Stimulated activated CD8-positive, alpha-beta memory T cell treated with anti-CD3 and anti-CD28 coated beads, Interleukin-4, amount 100 ng/mL, for 48 hours (primary cell): Measurements from ENCODE around the gene GSC2.

Experiments used
- DNase-seq: peaks from one replicate; pipeline ENCODE4 v3.0.0-alpha.2; 2020

The GSC2 gene

DNA sequence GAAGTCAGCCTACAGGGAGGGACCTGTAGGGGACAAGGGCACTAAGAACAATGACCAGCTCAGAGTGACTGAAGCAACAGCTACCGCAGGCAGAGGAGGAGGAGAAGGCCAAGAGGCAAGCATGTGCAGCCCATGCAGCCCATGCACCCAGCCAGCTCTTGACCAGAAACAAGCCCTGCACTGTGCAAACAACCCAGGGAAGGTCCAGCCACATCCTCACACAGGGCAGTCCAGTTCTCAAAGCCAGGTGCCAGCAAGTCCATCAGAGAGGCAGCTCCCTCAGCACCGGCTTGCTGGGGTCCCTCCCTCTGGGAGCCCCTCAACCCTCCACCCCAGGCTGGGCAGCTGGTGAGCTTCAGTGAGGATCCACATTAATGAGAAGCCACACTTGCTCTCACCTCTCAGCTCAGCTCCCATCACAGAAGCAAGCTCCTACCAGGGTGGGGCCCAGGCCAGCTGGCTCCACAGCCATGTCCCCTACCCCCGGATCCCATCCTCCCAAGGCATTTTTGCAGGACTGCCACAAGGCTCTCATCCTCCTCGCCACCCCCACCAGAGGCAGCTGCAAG lies 35.0 kb downstream of the GSC2 start:
- no peak for DNase-seq

DNA sequence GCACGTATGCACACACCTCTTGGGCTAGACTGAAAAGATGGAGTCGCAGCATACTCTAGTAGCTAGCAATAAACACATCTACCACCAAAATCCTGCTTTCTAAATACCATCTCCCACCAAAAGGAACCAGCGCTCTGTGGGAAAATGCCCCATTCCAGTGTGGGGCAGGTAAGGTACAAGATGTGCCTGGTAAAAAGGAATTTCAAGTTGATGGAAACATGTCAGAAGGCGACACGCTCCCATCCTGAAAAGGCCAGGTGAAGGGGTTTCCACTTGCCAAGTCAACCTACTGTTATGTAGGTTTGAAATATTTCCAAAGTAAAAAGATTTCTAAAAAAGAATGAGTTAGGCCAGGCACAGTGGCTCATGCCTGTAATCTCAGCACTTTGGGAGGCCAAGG lies 36.7 kb downstream of the GSC2 start:
- no peak for DNase-seq

DNA sequence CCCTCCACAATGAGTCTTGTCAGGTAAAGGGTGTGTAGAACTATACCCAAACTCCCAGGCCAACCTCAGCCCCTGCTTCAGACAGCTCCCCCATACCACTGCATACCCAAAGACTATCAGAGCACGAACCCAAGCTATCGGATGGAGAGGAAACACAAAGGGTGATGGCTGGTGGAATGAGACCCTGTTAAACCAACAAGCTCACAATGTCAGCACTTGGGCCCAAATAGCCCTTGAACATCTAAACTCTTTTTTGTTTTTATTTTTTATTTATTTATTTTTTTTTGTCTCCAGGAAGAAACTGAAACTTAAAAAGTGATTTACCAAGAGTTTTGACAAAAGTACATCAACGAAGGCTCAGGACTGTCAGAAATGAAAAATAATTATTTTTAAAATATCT lies 38.5 kb downstream of the GSC2 start:
- DNase-seq = no peak

DNA sequence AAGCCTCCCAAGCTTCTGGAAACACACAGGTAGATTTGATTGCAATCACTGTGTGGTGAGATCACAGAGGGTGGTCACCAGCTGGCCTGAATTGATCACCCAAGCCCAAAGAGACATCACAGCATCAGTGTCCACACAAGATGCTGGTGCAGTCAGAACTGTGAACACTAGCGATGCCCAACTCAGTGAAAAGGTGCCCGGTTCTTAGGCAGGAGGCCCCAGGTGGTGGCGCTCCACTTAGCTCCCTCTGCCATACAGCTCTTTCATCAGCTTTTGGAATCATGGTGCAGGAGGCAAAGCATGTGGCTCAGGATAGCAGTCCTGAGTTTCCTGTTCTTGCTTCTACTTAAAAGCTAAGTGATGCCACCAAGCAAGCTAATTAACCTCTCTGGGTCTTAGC lies 39.0 kb downstream of the GSC2 start:
- DNase-seq = no peak

DNA sequence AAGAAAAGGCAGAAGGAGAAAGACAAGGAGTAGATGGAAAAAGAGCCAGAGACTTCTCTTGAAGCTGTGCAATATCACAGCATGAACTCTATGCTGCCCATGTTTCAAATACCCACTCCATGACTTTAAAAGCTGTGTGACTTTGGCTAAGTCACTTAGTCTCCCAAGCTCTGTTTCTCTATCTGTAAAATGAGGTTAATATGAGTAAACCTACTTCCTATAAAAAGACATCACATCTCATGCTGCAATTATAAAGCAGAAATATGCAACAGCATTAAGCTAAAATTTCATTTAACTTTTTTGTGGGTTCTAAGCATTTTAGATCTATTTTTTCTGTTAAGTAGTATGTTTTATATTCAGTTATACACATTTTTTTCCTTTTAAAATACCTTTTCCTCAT lies 39.4 kb downstream of the GSC2 start:
- DNase-seq = no peak

DNA sequence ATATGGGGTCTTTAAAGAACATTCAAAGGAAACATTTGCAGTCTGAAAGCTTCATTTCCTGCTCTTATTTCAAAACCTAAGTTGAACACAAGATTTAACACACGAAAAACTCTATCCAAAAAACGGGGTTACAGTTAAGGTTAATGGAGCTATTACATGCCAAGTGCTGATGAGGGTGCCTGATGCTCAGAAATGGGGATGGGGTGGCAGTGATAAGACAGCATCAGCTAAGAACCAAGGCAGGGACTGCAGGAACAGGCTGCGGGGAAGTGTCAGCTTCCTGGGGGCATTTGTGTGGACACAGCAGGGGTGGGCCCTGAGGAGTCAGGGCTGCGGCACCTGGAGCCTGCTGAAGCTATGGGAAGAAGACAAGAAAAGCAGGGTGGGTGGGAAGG lies 40.0 kb downstream of the GSC2 start:
- no peak for DNase-seq

DNA sequence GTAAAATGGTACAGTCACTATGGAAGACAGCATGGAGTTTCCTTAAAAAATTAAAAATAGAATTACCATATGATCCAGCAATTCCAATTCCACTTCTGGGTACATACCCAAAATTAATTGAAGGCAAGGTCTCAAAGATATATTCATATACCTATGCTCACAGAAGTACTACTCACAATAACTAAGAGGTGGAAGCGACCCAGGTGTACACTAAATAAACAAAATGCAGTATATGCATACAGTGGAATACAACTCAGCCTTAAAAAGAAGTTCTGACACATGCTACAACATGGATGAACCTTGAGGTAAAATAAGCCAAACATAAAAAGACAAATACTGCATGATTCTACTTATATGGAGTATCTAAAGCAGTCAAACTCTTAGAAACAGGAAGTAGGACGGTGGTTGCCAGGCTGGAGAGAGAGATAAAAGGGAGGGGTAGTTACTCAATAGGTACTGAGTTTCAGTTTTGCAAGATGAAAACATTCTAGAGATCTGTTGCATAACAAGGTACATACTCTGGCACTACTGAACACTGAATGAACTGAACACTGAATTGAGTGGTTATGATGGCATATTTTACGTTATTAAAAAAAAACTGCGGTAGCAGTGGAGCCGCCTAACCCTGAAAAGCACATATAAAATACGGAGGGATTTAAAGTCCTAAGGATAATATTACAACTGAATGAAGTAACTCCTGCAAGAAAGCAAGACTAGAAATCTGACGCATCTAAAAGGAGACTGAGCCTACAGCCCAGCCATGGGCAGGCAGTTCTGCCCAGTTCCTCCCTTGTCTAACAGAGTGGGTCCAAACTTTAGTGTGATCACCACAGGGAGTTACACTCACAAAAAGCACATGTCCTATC lies 40.7 kb downstream of the GSC2 start:
- DNase-seq = no peak

DNA sequence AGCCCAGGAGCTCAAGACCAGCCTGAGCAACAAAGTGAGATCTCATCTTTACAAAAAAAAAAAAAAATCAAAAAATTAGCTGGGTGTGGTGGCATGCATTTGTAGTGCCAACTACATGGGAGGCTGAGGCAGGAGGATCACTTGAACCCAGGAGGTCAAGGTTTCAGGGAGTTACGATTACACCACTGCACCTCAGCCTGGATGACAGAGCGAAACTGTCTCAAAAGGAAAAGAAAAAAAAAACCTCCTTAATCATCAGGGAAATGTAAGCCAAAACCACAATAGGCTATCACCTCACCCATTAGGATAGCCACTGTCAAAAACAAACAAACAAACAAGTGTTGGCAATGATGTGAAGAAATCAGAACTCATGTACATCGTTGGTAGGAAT lies 41.3 kb downstream of the GSC2 start:
- no peak for DNase-seq

DNA sequence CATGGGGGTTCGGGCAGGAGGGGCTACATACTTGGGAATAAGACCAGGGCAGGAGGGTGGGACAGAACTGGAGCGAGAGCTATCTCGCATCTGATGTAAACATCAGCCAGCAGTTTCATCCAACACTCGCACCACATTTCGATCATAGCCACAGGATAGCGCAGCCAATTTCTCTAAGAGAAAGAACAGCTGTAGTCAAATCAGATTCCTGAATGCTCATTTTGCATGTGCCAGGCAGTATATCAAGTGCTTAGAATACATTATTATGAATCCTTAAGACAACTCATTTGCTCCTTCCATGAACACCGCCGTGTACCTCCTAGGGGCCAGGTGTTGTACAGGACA lies 42.4 kb downstream of the GSC2 start:
- DNase-seq = no peak

DNA sequence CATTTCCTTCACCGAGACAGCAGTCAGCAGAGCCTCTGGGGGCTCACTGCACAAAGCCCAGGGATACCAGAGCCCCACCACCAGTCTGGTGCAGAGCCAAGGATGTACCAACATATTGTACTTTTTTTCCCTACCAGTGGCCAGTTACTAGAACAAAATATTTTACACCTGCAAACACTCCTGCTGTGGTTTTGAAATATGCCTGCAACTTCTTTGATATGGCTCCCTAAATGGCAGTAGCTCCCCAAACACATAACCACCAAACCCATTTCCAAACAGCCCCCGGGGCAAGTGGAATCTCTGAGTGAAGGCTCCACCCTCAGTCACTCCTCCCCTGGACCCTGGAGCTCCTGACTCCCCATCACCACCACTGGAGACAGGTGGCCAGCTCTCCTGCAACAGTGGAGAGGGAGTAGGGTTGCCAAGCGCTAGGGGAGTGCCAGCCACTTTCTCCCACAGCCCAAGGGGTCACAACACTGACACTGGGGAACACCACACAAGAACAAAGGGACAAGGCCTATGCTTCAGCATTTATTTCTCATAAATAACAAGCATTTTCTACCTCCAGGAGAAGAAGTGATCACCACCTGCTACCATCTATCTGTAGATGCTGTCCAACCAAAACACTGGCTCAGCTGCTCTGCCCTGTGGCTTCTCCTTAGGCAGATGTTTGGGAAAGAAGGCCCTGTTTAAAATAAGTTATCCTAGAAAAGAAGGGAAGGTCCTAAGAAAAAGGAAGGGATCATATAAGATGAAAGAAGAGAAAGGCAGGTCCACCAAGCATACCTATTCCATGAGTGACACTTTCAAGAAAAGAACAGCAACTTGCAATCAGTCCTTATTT lies 43.0 kb downstream of the GSC2 start:
- DNase-seq = no peak

DNA sequence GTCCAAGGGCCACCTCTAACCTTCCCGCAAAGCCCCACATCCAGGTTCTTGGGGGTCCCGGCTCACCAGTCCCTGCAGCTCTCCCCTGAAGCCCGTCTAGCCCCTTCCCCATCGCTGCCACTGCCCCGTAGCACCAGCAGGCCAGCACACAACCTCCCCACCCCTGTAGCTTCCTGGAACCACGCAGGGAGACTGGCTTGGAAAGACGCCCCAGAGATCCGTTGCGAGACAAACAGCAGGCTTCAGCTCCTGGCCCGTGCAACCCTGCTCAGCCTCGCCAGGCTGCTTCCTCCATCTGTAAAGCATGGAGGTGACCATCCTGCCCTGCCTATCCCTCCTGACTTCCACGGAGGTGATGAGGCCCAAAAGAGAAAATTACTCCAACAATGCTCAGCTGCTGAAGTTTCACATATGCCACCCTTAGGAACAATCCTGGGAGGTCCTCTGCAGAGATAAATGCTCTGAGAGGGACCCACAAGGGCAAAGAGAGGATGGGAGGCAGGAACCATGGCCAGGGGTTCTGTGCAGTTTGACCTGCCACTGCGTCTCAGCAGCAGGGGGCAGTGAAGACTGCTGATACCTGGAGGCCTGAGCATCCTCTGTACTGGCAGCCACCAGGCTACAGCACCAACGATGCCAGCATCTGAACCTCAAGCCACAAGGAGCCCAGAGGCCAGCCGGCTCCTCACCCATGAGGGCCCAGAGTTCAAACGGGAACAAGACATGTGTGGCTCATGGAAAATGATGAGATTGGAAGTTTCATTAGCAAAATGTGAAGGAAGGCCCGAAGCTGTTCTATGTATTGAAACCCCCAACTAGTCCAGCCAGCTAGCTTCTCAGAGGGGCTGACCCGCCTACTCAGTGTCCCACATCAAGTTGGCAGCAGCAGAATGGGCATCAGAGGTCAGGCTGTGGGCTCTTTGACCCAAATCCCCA lies 44.0 kb downstream of the GSC2 start:
- DNase-seq = peak; percentile 44

DNA sequence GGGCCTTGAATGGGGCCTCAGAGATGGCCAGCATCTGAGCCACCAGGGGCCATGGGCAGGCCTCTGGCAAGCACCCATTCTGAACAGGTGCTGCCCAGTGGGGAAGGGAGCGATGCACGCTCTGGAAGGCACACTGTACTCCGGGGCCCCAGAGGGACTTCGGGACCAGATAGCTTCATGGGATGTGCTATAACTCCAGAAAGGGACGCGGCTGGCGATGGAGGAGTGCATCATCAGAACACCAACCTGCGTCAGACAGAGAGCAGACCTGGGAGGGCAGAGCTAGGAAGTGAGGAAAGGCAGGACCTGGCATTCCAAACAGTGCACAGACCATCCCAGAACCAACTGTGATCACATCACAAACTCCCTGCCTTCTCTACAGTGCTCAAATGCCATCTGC lies 44.6 kb downstream of the GSC2 start:
- DNase-seq = no peak

DNA sequence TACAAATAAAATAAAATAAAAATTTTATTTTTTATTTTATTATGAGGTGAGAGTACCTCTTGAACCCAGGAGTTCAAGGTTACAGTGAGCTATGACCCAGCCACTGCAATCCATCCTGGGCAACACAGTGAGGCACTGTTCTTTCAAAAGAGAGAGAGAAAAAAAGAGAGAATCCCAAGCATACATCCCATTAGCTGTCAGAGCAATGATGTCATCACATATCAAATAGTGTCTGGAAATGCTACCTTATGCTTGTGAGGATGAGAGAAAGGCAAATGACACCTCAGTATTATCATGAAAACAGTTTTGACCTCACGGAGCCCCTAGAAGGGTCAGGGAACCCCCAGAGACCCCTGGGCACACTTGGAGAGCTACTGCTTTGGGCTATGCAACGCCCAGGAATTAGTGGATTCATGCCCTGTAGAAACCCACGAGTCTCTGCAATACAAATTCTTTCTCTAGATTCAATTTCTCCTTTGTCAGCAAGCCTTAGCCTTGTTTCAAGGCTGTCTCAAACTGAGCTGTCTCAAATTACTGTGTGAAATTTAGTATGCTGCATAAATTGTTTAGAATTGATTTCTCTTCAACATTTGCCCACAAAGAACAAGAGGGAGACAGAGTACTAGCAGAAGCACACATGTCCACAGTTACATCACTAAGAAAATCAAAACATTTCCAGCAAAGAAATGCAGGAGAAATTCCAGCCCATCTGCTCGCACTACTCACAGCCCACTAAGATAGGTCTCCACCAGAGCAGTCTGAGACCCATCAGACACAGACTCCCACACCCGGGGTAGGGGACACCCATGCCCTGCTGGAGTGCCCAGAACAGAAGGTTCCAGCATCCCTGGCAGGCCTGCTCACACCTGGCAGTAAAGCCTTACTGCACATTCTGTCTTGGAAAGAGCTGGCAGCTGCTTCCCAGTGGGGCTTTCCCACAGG lies 45.9 kb downstream of the GSC2 start:
- DNase-seq = no peak

DNA sequence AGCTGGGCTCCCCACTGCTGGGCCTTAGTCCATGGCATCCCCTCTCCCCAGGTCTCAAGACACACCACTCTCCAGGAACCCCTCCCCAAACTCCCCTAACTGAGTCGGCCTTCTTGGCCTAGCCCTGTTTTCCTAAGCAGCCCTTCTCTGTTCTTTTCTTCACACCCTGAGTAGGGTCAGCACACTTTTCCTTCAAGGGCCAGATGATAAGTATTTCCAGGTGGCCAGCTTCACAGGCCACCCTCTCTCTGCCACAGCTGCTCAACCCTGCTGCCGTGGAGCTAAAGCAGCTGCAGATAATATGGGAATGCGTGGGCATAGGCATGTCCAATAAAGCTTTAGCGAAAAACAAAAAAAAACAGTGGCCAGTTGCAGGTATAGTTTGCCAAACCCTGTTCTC lies 51.9 kb downstream of the GSC2 start:
- DNase-seq = no peak

DNA sequence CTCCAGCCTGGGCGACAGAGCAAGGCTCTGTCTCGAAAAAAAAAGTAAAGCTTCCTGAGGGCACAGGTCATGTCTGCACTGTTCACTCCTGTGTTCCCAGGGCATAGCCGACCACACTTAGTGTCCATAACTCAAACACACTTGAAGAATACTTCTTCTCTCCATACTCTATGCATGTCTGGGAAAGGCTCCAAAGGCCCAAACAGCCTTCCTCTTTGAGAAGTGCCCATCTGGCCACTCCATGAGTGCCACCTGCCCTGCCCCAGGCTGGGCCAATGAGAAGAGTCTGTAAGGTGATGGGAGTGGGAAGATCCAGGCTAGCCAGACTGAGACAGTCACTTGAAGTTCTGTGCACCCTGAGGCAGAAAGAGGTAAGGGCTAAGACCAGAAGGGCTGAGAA lies 52.6 kb downstream of the GSC2 start:
- no peak for DNase-seq
